GM12878 (cell line): ENCODE results near the gene CEP120. TPM values are rescaled to one million over a fixed set of nuclear protein-coding genes. Genes with fewer than 3 reads are reported as not detected.

Source experiments
- ATAC-seq: fragments of 200-7000 bp; cut with Tn5 transposase; 3 replicates; pipeline ENCODE4 v1.9.1; 2020; ENCODE audit warnings: mild to moderate bottlenecking, moderate library complexity
- BruUV-seq: library from RNA; stranded (reverse); fragments of 400-500 nt; replicated peaks from 2 replicates; lab custom pipeline; 2021; lab: Mats Ljungman, UMichigan
- CTCF ChIA-PET: fragments of 300-600 bp; sonication (Branson Sonifier 250); formaldehyde crosslinking; extraction: SDS; loops from one replicate; lab custom pipeline; 2021; ENCODE audit warnings: inconsistent platforms; lab: Yijun Ruan, JAX
- POLR2A ChIA-PET: fragments of 350-600 bp; formaldehyde crosslinking; extraction: SDS; loops from one replicate; lab custom pipeline; 2021; ENCODE audit warnings: inconsistent platforms; lab: Charles Lee
- RAD21 ChIA-PET: fragments of 300-600 bp; sonication (Branson Sonifier 250); formaldehyde crosslinking; loops from one replicate; lab custom pipeline; 2023; ENCODE audit warnings: antibody characterized with exemption; ENCODE audit not compliant: unreplicated experiment; lab: Charles Lee
- SMC1A ChIA-PET: fragments of 300-600 bp; sonication (Branson Sonifier 250); formaldehyde crosslinking; loops from one replicate; lab custom pipeline; 2023; ENCODE audit not compliant: unreplicated experiment, uncharacterized antibody; lab: Charles Lee
- DNase-seq: peaks from one replicate; pipeline ENCODE4 v3.0.0-alpha.2; 2011; ENCODE audit warnings: low read depth, low spot score
- FAIRE-seq: peaks from 3 replicates; lab custom pipeline; 2011; peaks lifted over from hg19 to GRCh38; lab: Jason Lieb, UNC
- H2AFZ ChIP-seq: 2 replicates; pipeline ENCODE4 v1.6.0; 2011; ENCODE audit warnings: low read depth, low read length, control low read depth; ENCODE audit not compliant: control insufficient read depth
- H3K27ac ChIP-seq: 2 replicates; pipeline ENCODE4 v1.5.1; 2011; ENCODE audit warnings: control low read depth; ENCODE audit not compliant: control insufficient read depth, insufficient read depth
- H3K27me3 ChIP-seq, 2 experiments: replicated peaks in 1 of 2; 2 replicates each; pipeline versions ENCODE4 v1.6.0 to v1.6.1; 2011; ENCODE audit warnings: low read length in 1 of 2; ENCODE audit not compliant: control insufficient read depth in 2 of 2, insufficient read depth in 2 of 2
- H3K36me3 ChIP-seq, 2 experiments: 2 replicates each; pipeline ENCODE4 v1.5.1; 2011; ENCODE audit warnings: low read length in 1 of 2; ENCODE audit not compliant: control insufficient read depth in 2 of 2, insufficient read depth in 2 of 2
- H3K4me1 ChIP-seq: 2 replicates; pipeline ENCODE4 v1.6.1; 2011; ENCODE audit warnings: mild to moderate bottlenecking, low read length, moderate library complexity, mixed read lengths; ENCODE audit not compliant: control insufficient read depth, insufficient read depth
- H3K4me2 ChIP-seq: 2 replicates; pipeline ENCODE4 v1.6.0; 2011; ENCODE audit warnings: control low read depth; ENCODE audit not compliant: control insufficient read depth, insufficient read depth
- H3K4me3 ChIP-seq: fragments of 200-600 bp; sonication (generic); 2 replicates; pipeline ENCODE4 v1.5.1; 2016
- H3K79me2 ChIP-seq: 2 replicates; pipeline ENCODE4 v1.6.0; 2011; ENCODE audit warnings: low read length; ENCODE audit not compliant: control insufficient read depth, insufficient read depth
- H3K9ac ChIP-seq: 2 replicates; pipeline ENCODE4 v1.8.0; 2011; ENCODE audit warnings: low read length, control low read depth, mixed read lengths; ENCODE audit not compliant: control insufficient read depth, insufficient read depth
- H3K9me3 ChIP-seq: replicated peaks from 3 replicates; pipeline ENCODE4 v1.5.1; 2011; ENCODE audit warnings: mild to moderate bottlenecking, low read length; ENCODE audit not compliant: control insufficient read depth, insufficient read depth
- H4K20me1 ChIP-seq: 2 replicates; pipeline ENCODE4 v1.6.0; 2011; ENCODE audit not compliant: control insufficient read depth, insufficient read depth
- CHD4 ChIP-seq: fragments of 200-600 bp; sonication (generic); IDR thresholded peaks from 2 replicates; pipeline ENCODE4 v1.6.1; 2016; ENCODE audit warnings: mild to moderate bottlenecking
- RAD21 ChIP-seq: IDR thresholded peaks from 2 replicates; pipeline ENCODE4 v1.6.1; 2011; ENCODE audit warnings: mild to moderate bottlenecking, low read depth, low read length, moderate library complexity; ENCODE audit not compliant: insufficient read depth
- RAD51 ChIP-seq: fragments of 450-650 bp; IDR thresholded peaks from 2 replicates; pipeline ENCODE4 v1.6.1; 2016; ENCODE audit warnings: moderate library complexity, mild to moderate bottlenecking, inconsistent platforms
- RELB ChIP-seq: fragments of 450-650 bp; IDR thresholded peaks from 2 replicates; pipeline ENCODE4 v1.6.1; 2017; ENCODE audit warnings: low read depth, mild to moderate bottlenecking, moderate library complexity
- WGBS: methylation state at CpG from one replicate; pipeline ENCODE4 v1.1.6; 2016; ENCODE audit warnings: low lambda C conversion rate; ENCODE audit not compliant: insufficient replicate concordance, insufficient coverage; ENCODE audit errors: missing lambda C conversion rate; 5-methylcytosine and 5-hydroxymethylcytosine counted together
- in situ Hi-C: fragments of 300-500 bp; cut with MboI; formaldehyde crosslinking; loops from 9 replicates; pipeline ENCODE4 v1.14.3; 2018; ENCODE audit warnings: mixed read lengths
- intact Hi-C: fragments of 100-400 bp; cut with micrococcal nuclease; formaldehyde crosslinking; loops from one replicate; pipeline ENCODE4 v1.14.2; 2022; ENCODE audit not compliant: unreplicated experiment
- polyA plus RNA-seq, 11 experiments: library from polyadenylated mRNA; depleted of rRNA in 4 of 11; unstranded in 6 of 11; stranded (reverse) in 5 of 11; fragments of >200 nt; fragmentation: Nextera tagmentation in 4 of 11; fragmentation: Illumina TruSeq in 1 of 11; extraction: Ambion mirVana in 4 of 11; extraction: Trizol in 1 of 11; gene quantifications; 1 replicate in 1 of 11; 2 replicates in 10 of 11; pipeline versions ENCODE4 v1.2.1 to v1.2.3, GENCODE V29; 2011 to 2016; ENCODE audit warnings: inconsistent platforms in 2 of 11, missing spikeins in 2 of 11, low read depth in 1 of 11
- total RNA-seq, 4 experiments: library from RNA; depleted of rRNA in 3 of 4; stranded (reverse); fragments of >200 nt in 3 of 4; fragmentation: Illumina TruSeq in 1 of 4; extraction: Trizol in 1 of 4; gene quantifications; 2 replicates each; pipeline versions ENCODE4 v1.2.1 to v1.2.3, GENCODE V29; 2013 to 2021
- TF ChIP-seq, protein P1 (sequence below): IDR thresholded peaks from 2 replicates; pipeline ENCODE4 v1.6.1; 2011; ENCODE audit warnings: borderline replicate concordance, low read depth, mild to moderate bottlenecking, moderate library complexity, mixed read lengths, low read length; ENCODE audit not compliant: insufficient read depth; ENCODE audit errors: extremely low read length

CEP120 gene
- total and polyA plus RNA-seq, 10 of the 15 experiments (the other 5 are each of a cell fraction or from before 2014, with no cell fraction given) = 4.1 to 23.0 (median 13.1) TPM

GRCh38 chr5:123300266-123300665 lies 122.9 kb downstream of the CEP120 start:
- in situ Hi-C loops (no loop called here), intact Hi-C loops (no loop called here)
- ChIA-PET POLR2A (no interaction called here), SMC1A (interaction anchor here (0.8 kb wide), 1 partner anchor 121 kb away, joined by 3 read pairs; no protein-coding TSS in a partner anchor), RAD21 (no interaction called here), CTCF (no interaction called here)
- no TSS peak for BruUV-seq
- 17% methylated on average over 4 of the region's 4 CpGs for WGBS
- TF ChIP-seq RAD21 (no peak), RAD51 (no peak), RELB (no peak), CHD4 (no peak)
- TF ChIP-seq, protein P1, sequence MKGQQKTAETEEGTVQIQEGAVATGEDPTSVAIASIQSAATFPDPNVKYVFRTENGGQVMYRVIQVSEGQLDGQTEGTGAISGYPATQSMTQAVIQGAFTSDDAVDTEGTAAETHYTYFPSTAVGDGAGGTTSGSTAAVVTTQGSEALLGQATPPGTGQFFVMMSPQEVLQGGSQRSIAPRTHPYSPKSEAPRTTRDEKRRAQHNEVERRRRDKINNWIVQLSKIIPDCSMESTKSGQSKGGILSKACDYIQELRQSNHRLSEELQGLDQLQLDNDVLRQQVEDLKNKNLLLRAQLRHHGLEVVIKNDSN = no peak
- ATAC-seq (no peak), FAIRE-seq (no peak), DNase-seq (no peak)
- Histone ChIP-seq H2AFZ (no peak overlapping the region), H3K36me3 (no peaks in the 10 kb centered on the region), H3K4me3 (no peak overlapping the region), H3K4me2 (no peak overlapping the region), H4K20me1 (no peaks in the 10 kb centered on the region), H3K4me1 (no peaks in the 10 kb centered on the region), H3K27me3 (no peaks in the 10 kb centered on the region; a peak in 1 of 4 replicates), H3K9ac (no peak overlapping the region), H3K9me3 (no peaks in the 10 kb centered on the region; the same call in 2 of the 3 replicates), H3K27ac (no peak overlapping the region), H3K79me2 (no peaks in the 10 kb centered on the region)
